ENCODE measurements around the gene HMOX2. TPM values are rescaled to one million over a fixed set of nuclear protein-coding genes. Genes with fewer than 3 reads are reported as not detected.

The HMOX2 gene
- polyA plus RNA-seq, 2 of the 4 experiments (the other 2 are of a cell fraction), result 35.4 to 47.7 TPM

- ATAC-seq (no peak), DNase-seq (ENCODE audit: low read depth in 1 of 2, low spot score in 1 of 2) (no peak), FAIRE-seq (no peak)
- H3K4me1 ChIP-seq, result no peaks in the 10 kb centered on the region
- WGBS (ENCODE audit: missing lambda C conversion rate), result 93% methylated on average over 8 of the region's 8 CpGs
- no peak overlapping the region for H3K4me2 ChIP-seq
- no peak overlapping the region for H3K4me3 ChIP-seq
- H3K27ac ChIP-seq, result no peak overlapping the region
- POLR2A ChIA-PET, result no interaction called here
- CTCF ChIA-PET, result interaction anchor here (0.8 to 18.0 kb wide), 8 partner anchors 10 to 447 kb away, joined by 3 to 301 read pairs (median 18); partner anchors contain the start of genes CDIP1 and MGRN1
- TF ChIP-seq SMC3 (IDR thresholded peaks at IDR 0.05), result no peak
- TF ChIP-seq, protein P1, sequence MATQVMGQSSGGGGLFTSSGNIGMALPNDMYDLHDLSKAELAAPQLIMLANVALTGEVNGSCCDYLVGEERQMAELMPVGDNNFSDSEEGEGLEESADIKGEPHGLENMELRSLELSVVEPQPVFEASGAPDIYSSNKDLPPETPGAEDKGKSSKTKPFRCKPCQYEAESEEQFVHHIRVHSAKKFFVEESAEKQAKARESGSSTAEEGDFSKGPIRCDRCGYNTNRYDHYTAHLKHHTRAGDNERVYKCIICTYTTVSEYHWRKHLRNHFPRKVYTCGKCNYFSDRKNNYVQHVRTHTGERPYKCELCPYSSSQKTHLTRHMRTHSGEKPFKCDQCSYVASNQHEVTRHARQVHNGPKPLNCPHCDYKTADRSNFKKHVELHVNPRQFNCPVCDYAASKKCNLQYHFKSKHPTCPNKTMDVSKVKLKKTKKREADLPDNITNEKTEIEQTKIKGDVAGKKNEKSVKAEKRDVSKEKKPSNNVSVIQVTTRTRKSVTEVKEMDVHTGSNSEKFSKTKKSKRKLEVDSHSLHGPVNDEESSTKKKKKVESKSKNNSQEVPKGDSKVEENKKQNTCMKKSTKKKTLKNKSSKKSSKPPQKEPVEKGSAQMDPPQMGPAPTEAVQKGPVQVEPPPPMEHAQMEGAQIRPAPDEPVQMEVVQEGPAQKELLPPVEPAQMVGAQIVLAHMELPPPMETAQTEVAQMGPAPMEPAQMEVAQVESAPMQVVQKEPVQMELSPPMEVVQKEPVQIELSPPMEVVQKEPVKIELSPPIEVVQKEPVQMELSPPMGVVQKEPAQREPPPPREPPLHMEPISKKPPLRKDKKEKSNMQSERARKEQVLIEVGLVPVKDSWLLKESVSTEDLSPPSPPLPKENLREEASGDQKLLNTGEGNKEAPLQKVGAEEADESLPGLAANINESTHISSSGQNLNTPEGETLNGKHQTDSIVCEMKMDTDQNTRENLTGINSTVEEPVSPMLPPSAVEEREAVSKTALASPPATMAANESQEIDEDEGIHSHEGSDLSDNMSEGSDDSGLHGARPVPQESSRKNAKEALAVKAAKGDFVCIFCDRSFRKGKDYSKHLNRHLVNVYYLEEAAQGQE (IDR thresholded peaks at IDR 0.05), result no peak
- TF ChIP-seq, protein P2, sequence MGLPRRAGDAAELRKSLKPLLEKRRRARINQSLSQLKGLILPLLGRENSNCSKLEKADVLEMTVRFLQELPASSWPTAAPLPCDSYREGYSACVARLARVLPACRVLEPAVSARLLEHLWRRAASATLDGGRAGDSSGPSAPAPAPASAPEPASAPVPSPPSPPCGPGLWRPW (IDR thresholded peaks at IDR 0.05), result no peak
- no peak for TF ChIP-seq TP53 (CRISPR knock-in tag; IDR thresholded peaks at IDR 0.05)
- TF ChIP-seq ZNF302 (CRISPR knock-in tag; IDR thresholded peaks at IDR 0.05), result no peak
- TF ChIP-seq POLR2AphosphoS2 (conservative IDR thresholded peaks at IDR 0.05; ENCODE audit: low read length), result no peak
- no peak for TF ChIP-seq BHLHE40 (IDR thresholded peaks at IDR 0.05; ENCODE audit: low read depth, low read length)
- no peak for TF ChIP-seq JUNB (IDR thresholded peaks at IDR 0.05)
- no peak for TF ChIP-seq JUN (IDR thresholded peaks at IDR 0.05)
- TF ChIP-seq SREBF2 (IDR thresholded peaks at IDR 0.05), result no peak
- TF ChIP-seq KDM1A (IDR thresholded peaks at IDR 0.05; ENCODE audit: low read depth), result no peak
- TF ChIP-seq ZFP36 (IDR thresholded peaks at IDR 0.05; ENCODE audit: borderline replicate concordance, partially characterized antibody), result no peak
- no peaks in the 10 kb centered on the region for H3K9me3 ChIP-seq
Measured at GRCh38 chr16:4509420-4509819, 33.2 kb downstream of the HMOX2 start.

- Histone ChIP-seq H3K4me1 (no peaks in the 10 kb centered on the region), H3K9me3 (no peaks in the 10 kb centered on the region), H3K4me2 (no peak overlapping the region), H3K27ac (no peak overlapping the region), H3K4me3 (no peak overlapping the region)
- no peak for TF ChIP-seq FOSB (CRISPR knock-in tag; IDR thresholded peaks at IDR 0.05)
- TF ChIP-seq, protein P3, sequence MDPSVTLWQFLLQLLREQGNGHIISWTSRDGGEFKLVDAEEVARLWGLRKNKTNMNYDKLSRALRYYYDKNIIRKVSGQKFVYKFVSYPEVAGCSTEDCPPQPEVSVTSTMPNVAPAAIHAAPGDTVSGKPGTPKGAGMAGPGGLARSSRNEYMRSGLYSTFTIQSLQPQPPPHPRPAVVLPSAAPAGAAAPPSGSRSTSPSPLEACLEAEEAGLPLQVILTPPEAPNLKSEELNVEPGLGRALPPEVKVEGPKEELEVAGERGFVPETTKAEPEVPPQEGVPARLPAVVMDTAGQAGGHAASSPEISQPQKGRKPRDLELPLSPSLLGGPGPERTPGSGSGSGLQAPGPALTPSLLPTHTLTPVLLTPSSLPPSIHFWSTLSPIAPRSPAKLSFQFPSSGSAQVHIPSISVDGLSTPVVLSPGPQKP (IDR thresholded peaks at IDR 0.05; ENCODE audit: low read depth, low read length), result no peak
- no peak for TF ChIP-seq HOXA7 (CRISPR knock-in tag; IDR thresholded peaks at IDR 0.05)
- FAIRE-seq (no peak), DNase-seq (ENCODE audit: low read depth in 1 of 2, low spot score in 1 of 2) (no peak), ATAC-seq (no peak)
- POLR2A ChIA-PET, result no interaction called here
- CTCF ChIA-PET, result interaction anchor here (0.6 to 18.0 kb wide), 9 partner anchors 10 to 446 kb away, joined by 3 to 301 read pairs (median 4); partner anchors contain the start of genes CDIP1, MGRN1 and NMRAL1
- WGBS (ENCODE audit: missing lambda C conversion rate), result 72% methylated on average over 5 of the region's 5 CpGs
Measured at GRCh38 chr16:4510131-4510530, 33.9 kb downstream of the HMOX2 start.

- TF ChIP-seq RARB (CRISPR knock-in tag; IDR thresholded peaks at IDR 0.05) (no peak), ZSCAN20 (CRISPR knock-in tag; IDR thresholded peaks at IDR 0.05) (no peak)
- POLR2A ChIA-PET, result no interaction called here
- CTCF ChIA-PET, result interaction anchor here (0.7 to 18.0 kb wide), 10 partner anchors 10 to 446 kb away, joined by 3 to 301 read pairs (median 6); partner anchors contain the start of genes CDIP1 and NMRAL1
- Histone ChIP-seq H3K4me1 (no peaks in the 10 kb centered on the region), H3K27ac (no peak overlapping the region), H3K4me2 (no peak overlapping the region), H3K9me3 (no peaks in the 10 kb centered on the region), H3K4me3 (no peak overlapping the region)
- no peak for DNase-seq (ENCODE audit: low read depth in 1 of 2, low spot score in 1 of 2)
- no peak for FAIRE-seq
- no peak for ATAC-seq
- WGBS (ENCODE audit: missing lambda C conversion rate), result 77% methylated on average over 13 of the region's 14 CpGs
Measured at GRCh38 chr16:4510747-4511426, 34.7 kb downstream of the HMOX2 start.
